Neural cell (in vitro differentiated cells): Measurements from ENCODE around the gene SEMA3B. TPM values are rescaled to one million over a fixed set of nuclear protein-coding genes. Genes with fewer than 3 reads are reported as not detected.

Experiments
- H2AFZ ChIP-seq: fragments of 200-600, 300-800 bp; sonication (generic), shearing (Covaris generic); 2 replicates; pipeline ENCODE4 v1.6.0; 2014; ENCODE audit warnings: low read depth, mild to moderate bottlenecking, antibody characterized with exemption, low read length, moderate library complexity
- H3F3A ChIP-seq: fragments of 200-600 bp; shearing (Covaris generic); 2 replicates; pipeline ENCODE4 v1.6.1; 2016; ENCODE audit warnings: mild to moderate bottlenecking, moderate library complexity, mixed read lengths, antibody characterized with exemption, low read length; ENCODE audit not compliant: insufficient read depth, poor library complexity, severe bottlenecking
- H3K27ac ChIP-seq: fragments of 200-600, 300-800 bp; sonication (generic), shearing (Covaris generic); 2 replicates; pipeline ENCODE4 v1.5.1; 2014; ENCODE audit warnings: mild to moderate bottlenecking, low read length, moderate library complexity
- H3K27me3 ChIP-seq: fragments of 300-800, 200-600 bp; sonication (generic), shearing (Covaris generic); 2 replicates; pipeline ENCODE4 v1.6.0; 2014; ENCODE audit warnings: mild to moderate bottlenecking, low read depth, low read length, moderate library complexity; ENCODE audit not compliant: insufficient read depth
- H3K36me3 ChIP-seq: fragments of 300-800, 200-600 bp; sonication (generic), shearing (Covaris generic); 2 replicates; pipeline ENCODE4 v1.5.1; 2014; ENCODE audit warnings: mild to moderate bottlenecking, antibody characterized with exemption, low read length, moderate library complexity; ENCODE audit not compliant: insufficient read depth
- H3K4me2 ChIP-seq: fragments of 300-800, 200-600 bp; sonication (generic), shearing (Covaris generic); 2 replicates; pipeline ENCODE4 v1.6.0; 2014; ENCODE audit warnings: mild to moderate bottlenecking, low read length
- H3K4me3 ChIP-seq: fragments of 300-800, 200-600 bp; sonication (generic), shearing (Covaris generic); 2 replicates; pipeline ENCODE4 v1.5.1; 2014; ENCODE audit warnings: mild to moderate bottlenecking, low read length, moderate library complexity
- H3K79me2 ChIP-seq: fragments of 200-600 bp; shearing (Covaris generic); replicated peaks from 2 replicates; pipeline ENCODE4 v1.6.0; 2014; ENCODE audit warnings: mild to moderate bottlenecking, low read length, moderate library complexity; ENCODE audit not compliant: insufficient read depth
- H3K9ac ChIP-seq: fragments of 300-800, 200-600 bp; sonication (generic), shearing (Covaris generic); 2 replicates; pipeline ENCODE4 v1.6.1; 2016; ENCODE audit warnings: mild to moderate bottlenecking, low read length, mixed read lengths
- H3K9me2 ChIP-seq: fragments of 200-600 bp; shearing (Covaris generic); 2 replicates; pipeline ENCODE4 v1.6.1; 2016; ENCODE audit warnings: mild to moderate bottlenecking, low read length, mixed read lengths; ENCODE audit not compliant: insufficient read depth
- H3K9me3 ChIP-seq: fragments of 200-600, 300-800 bp; sonication (generic), shearing (Covaris generic); 2 replicates; pipeline ENCODE4 v1.6.1; 2016; ENCODE audit warnings: mild to moderate bottlenecking, mixed run types, low read length, moderate library complexity, mixed read lengths
- H4K20me1 ChIP-seq: fragments of 200-600 bp; shearing (Covaris generic); 2 replicates; pipeline ENCODE4 v1.6.1; 2016; ENCODE audit warnings: mild to moderate bottlenecking, mixed run types; ENCODE audit not compliant: insufficient read depth
- EP300 ChIP-seq: fragments of 450-650 bp; conservative IDR thresholded peaks from 2 replicates; pipeline ENCODE4 v1.6.1; 2014; ENCODE audit warnings: antibody characterized with exemption, mild to moderate bottlenecking, moderate library complexity; ENCODE audit not compliant: poor library complexity, severe bottlenecking
- EZH2 ChIP-seq: fragments of 200-600, 300-800 bp; shearing (Covaris generic), sonication (generic); IDR thresholded peaks from 2 replicates; pipeline ENCODE4 v1.6.1; 2014; ENCODE audit warnings: antibody characterized with exemption, low read length, borderline replicate concordance, mild to moderate bottlenecking; ENCODE audit not compliant: insufficient read depth, poor library complexity, severe bottlenecking
- MXI1 ChIP-seq: fragments of 450-650 bp; conservative IDR thresholded peaks from 2 replicates; pipeline ENCODE4 v1.6.1; 2014; ENCODE audit warnings: antibody characterized with exemption, mild to moderate bottlenecking; ENCODE audit not compliant: poor library complexity, severe bottlenecking
- POLR2AphosphoS5 ChIP-seq: IDR thresholded peaks from 2 replicates; pipeline ENCODE4 v1.6.1; 2012
- RAD21 ChIP-seq: fragments of 450-650 bp; conservative IDR thresholded peaks from 2 replicates; pipeline ENCODE4 v1.6.1; 2014; ENCODE audit warnings: antibody characterized with exemption, mild to moderate bottlenecking, moderate library complexity
- REST ChIP-seq: IDR thresholded peaks from 2 replicates; pipeline ENCODE4 v1.6.1; 2012; ENCODE audit warnings: borderline replicate concordance
- SMC3 ChIP-seq: fragments of 450-650 bp; conservative IDR thresholded peaks from 2 replicates; pipeline ENCODE4 v1.6.1; 2014; ENCODE audit warnings: antibody characterized with exemption, mild to moderate bottlenecking, moderate library complexity; ENCODE audit not compliant: poor library complexity
- TAF1 ChIP-seq: IDR thresholded peaks from 2 replicates; pipeline ENCODE4 v1.6.1; 2012; ENCODE audit warnings: low read depth
- polyA plus RNA-seq: library from polyadenylated mRNA; depleted of rRNA; stranded (reverse); fragments of >200 nt; gene quantifications from 2 replicates; pipeline ENCODE4 v1.2.3, GENCODE V29; 2014
- TF ChIP-seq, protein P1 (sequence below): fragments of 450-650 bp; IDR thresholded peaks from 2 replicates; pipeline ENCODE4 v1.5.1; 2014; ENCODE audit warnings: antibody characterized with exemption, mild to moderate bottlenecking, moderate library complexity; ENCODE audit not compliant: poor library complexity, severe bottlenecking

Gene SEMA3B
- polyA plus RNA-seq, 1 donor from 2014 or later, result 7.8 TPM

- no peaks in the 10 kb centered on the region for H3K36me3 ChIP-seq
- TF ChIP-seq, protein P1, sequence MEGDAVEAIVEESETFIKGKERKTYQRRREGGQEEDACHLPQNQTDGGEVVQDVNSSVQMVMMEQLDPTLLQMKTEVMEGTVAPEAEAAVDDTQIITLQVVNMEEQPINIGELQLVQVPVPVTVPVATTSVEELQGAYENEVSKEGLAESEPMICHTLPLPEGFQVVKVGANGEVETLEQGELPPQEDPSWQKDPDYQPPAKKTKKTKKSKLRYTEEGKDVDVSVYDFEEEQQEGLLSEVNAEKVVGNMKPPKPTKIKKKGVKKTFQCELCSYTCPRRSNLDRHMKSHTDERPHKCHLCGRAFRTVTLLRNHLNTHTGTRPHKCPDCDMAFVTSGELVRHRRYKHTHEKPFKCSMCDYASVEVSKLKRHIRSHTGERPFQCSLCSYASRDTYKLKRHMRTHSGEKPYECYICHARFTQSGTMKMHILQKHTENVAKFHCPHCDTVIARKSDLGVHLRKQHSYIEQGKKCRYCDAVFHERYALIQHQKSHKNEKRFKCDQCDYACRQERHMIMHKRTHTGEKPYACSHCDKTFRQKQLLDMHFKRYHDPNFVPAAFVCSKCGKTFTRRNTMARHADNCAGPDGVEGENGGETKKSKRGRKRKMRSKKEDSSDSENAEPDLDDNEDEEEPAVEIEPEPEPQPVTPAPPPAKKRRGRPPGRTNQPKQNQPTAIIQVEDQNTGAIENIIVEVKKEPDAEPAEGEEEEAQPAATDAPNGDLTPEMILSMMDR, result no peak
- TF ChIP-seq POLR2AphosphoS5, result no peak
- no peak for TF ChIP-seq SMC3
- TF ChIP-seq TAF1, result no peak
- no peak for TF ChIP-seq EP300
- TF ChIP-seq REST, result no peak
- TF ChIP-seq RAD21, result no peak
- TF ChIP-seq MXI1, result no peak
- no peak for TF ChIP-seq EZH2
- no peaks in the 10 kb centered on the region for H3K9me2 ChIP-seq
- no peaks in the 10 kb centered on the region for H4K20me1 ChIP-seq
- no peaks in the 10 kb centered on the region for H3K9me3 ChIP-seq
- no peaks in the 10 kb centered on the region for H3F3A ChIP-seq
- H2AFZ ChIP-seq, result no peak overlapping the region
- peaks cover 13% of the 10 kb centered on the region for H3K79me2 ChIP-seq
- no peak overlapping the region for H3K27ac ChIP-seq
- no peak overlapping the region for H3K4me3 ChIP-seq
- H3K27me3 ChIP-seq, result no peaks in the 10 kb centered on the region
- H3K4me2 ChIP-seq, result no peak overlapping the region
- no peak overlapping the region for H3K9ac ChIP-seq
Observed at GRCh38 chr3:50314816-50315215, 45.9 kb downstream of the SEMA3B start.

DNA sequence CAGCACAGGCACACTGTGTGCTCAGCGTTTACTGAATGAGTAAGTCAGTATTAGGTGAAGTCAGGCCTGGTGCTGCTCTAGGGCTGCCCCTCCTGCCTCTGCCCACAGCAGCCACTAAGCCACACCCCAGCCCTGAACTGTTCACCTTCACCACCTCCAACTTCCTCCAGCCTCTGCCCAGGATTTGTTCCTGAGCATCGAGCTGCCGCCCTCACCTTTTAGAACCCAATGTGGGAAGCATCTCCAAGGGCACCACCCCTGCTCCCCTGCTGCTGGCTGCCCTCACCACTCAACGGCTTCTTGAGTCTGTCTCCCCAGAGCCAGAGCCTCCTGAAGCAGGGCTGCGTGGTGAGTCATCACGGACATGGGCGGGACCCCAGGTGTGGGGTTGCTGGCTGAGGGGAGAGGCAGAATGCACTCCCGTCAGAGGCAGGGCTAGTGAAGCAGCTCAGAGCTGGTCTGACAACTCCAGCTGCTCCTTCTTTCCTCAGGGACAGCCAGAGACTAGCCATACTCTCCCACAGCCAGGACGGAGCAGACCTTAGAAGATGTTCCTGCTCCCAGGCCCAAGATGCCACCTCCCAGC, 47.8 kb downstream of the SEMA3B start:
- H3K79me2 ChIP-seq, result peaks cover 23% of the 10 kb centered on the region
- no peaks in the 10 kb centered on the region for H3K9me3 ChIP-seq
- no peak overlapping the region for H3K9ac ChIP-seq
- no peaks in the 10 kb centered on the region for H3F3A ChIP-seq
- no peak overlapping the region for H3K4me3 ChIP-seq
- H2AFZ ChIP-seq, result no peak overlapping the region
- TF ChIP-seq SMC3 (no peak), REST (no peak), POLR2AphosphoS5 (no peak), EP300 (no peak), EZH2 (no peak), MXI1 (no peak), RAD21 (no peak), TAF1 (no peak)
- TF ChIP-seq, protein P1, result no peak
- no peak overlapping the region for H3K27ac ChIP-seq
- no peaks in the 10 kb centered on the region for H4K20me1 ChIP-seq
- no peaks in the 10 kb centered on the region for H3K36me3 ChIP-seq
- H3K4me2 ChIP-seq, result no peak overlapping the region
- no peaks in the 10 kb centered on the region for H3K9me2 ChIP-seq
- no peaks in the 10 kb centered on the region for H3K27me3 ChIP-seq
